Measurements from ENCODE around the gene C15orf62.

DNA sequence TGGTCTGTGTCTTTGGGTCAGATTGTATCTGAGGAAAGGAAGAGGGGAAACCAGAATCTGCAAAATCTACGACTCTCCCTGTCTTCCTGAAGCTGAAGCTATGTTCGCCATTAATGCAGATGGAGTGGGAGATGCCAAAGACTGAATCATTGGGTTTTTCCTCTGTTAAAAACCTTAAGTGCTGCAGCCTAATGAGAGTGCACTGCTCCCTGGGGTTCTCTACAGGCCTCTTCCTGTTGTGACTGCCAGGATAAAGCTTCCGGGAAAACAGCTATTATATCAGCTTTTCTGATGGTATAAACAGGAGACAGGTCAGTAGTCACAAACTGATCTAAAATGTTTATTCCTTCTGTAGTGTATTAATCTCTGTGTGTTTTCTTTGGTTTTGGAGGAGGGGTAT is 38.7 kb upstream of the C15orf62 start:
- no peak for TF ChIP-seq SP1 (IDR thresholded peaks at IDR 0.05)
- TF ChIP-seq LEF1 (IDR thresholded peaks at IDR 0.05; ENCODE audit: borderline replicate concordance), result no peak
